NCI-H82 (cell line): ENCODE results near the gene SPAG7.

ENCODE experiments used
- DNase-seq: peaks from one replicate; lab custom pipeline; 2025; lab: John Stamatoyannopoulos, UW

The SPAG7 gene, protein sequence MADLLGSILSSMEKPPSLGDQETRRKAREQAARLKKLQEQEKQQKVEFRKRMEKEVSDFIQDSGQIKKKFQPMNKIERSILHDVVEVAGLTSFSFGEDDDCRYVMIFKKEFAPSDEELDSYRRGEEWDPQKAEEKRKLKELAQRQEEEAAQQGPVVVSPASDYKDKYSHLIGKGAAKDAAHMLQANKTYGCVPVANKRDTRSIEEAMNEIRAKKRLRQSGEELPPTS

GRCh38 chr17:4967539-4968485 lies at the start of gene SPAG7:
Gene SPAG7, minus strand, starts transcription at chr17:4967817. Its CDS starts 13 bp downstream, at chr17:4967804.
- peak; percentile 99 for DNase-seq

DNA sequence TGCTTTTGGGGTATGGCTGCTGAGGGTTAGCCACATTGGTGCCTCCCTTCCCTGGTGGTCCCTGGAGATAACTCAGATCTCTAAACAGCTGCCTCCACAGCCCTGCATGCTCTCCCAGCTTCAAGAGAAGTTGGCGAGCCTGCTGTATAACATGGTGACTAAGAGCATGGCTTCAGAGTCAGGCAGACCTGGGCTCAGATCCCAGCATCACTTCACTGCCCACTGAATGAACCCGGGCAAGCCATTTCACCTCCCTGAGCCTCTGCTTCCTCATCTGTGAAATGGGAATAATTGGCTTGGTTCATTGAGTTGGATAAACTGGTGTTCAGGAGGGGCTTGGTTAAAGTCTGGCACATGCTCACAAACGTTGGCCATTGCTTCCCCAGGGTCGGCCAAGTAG lies 46.7 kb upstream of the SPAG7 start:
- DNase-seq = no peak

DNA sequence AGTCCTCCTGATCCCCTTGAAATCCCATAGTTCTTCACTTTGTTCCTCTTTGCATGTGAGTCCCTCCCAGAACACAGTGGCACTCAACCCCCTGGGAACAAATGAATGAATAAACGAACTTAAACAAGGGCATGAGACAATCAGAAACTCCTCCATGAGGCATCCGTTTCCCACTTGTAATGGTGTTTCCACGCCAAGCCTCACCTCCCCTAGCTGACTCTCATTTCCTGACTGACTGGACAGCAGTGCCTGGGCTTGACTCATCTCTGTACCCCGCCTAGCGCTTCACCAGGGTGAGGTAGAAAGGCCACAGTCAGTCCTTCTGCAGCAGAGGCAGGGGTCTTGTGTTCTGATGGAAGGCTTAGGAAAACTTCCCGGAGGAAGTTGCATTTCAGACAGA lies 44.3 kb upstream of the SPAG7 start:
- no peak for DNase-seq

DNA sequence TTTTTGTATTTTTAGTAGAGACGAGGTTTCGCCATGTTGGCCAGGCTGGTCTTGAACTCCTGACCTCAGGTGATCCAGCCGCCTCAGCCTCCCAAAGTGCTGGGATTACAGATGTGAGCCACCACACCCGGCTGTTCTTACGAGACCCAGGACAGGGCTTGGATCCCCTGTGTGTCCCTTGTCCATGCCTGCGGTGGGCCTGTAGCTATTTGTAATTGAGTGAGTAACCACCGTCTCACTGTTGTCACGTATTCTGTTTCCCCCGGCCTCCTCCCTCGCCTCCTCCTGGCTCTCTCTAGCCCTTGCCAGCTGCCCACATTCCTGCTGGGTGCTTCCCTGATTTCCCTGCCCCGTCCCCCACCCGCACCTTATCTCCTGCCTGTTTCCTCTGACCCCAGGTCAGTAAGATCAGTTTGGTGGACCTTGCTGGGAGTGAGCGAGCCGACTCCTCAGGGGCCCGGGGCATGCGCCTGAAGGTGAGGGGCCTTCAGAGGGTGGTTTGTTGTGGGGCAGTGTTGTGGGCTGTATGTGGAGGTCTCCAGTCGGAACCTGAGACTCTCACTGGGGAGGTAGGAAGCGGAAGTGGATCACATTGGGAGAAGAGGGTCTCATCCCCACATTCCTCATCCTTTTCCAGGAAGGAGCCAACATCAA lies 35.7 kb upstream of the SPAG7 start:
- DNase-seq = no peak

GRCh38 chr17:5002121-5002788 lies 34.6 kb upstream of the SPAG7 start:
- no peak for DNase-seq

DNA sequence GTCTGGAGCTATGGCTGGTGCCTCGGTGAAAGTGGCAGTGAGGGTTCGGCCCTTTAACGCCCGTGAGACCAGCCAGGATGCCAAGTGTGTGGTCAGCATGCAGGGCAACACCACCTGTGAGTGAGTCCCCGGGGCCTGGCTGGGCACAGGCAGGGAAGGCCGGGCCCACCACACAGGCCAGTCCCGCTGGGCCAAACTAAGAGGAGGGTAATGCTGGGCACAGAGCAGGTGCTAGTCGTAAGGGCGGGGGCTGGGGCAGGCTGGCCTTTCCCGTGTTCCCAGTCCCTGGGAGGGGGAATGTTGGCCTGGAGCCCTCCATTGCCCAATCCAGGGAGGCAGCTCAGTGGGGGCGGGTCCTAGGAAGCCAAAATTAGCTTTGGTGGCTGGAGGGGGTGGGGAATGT lies 32.6 kb upstream of the SPAG7 start:
- no peak for DNase-seq

GRCh38 chr17:4999430-5000093 lies 31.9 kb upstream of the SPAG7 start:
- no peak for DNase-seq

- peak; percentile 42 for DNase-seq
Observed at GRCh38 chr17:4998732-4999429, 31.3 kb upstream of the SPAG7 start.

DNA sequence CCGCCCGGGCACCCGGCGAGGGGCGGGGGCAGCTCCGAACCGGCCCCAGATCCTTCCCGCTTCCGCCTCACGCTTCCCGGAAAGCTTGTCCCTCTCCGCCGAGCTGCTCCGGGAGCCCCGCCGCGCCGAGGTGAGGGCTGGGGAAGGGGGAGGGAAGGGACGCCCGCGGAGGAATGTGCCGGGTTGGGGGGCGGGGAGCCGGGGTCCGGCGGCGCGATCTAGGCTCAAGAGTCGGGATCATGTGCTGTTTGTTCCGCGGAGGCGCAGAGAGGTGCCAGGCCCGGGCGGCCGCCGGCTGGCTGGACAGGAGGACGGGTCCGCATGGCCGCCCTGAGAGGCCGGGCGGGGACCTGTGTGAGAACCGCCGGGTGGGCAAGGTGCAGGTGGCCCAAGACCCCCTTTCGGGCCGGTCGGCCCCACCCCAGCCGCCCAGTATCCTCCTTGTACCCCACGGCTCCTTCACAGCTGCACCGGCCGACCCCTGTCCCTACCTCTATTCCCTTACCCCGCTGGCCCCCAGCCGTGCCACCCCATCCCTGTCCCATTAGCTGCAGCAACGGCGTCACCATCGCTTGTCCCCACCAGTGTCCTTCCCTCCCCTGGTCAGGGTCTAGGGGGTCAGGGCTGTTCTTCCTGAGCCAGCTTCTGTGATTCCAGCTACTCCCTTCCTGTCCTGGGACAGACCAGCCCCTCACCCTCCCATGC lies 30.6 kb upstream of the SPAG7 start:
- peak; percentile 75 for DNase-seq

DNA sequence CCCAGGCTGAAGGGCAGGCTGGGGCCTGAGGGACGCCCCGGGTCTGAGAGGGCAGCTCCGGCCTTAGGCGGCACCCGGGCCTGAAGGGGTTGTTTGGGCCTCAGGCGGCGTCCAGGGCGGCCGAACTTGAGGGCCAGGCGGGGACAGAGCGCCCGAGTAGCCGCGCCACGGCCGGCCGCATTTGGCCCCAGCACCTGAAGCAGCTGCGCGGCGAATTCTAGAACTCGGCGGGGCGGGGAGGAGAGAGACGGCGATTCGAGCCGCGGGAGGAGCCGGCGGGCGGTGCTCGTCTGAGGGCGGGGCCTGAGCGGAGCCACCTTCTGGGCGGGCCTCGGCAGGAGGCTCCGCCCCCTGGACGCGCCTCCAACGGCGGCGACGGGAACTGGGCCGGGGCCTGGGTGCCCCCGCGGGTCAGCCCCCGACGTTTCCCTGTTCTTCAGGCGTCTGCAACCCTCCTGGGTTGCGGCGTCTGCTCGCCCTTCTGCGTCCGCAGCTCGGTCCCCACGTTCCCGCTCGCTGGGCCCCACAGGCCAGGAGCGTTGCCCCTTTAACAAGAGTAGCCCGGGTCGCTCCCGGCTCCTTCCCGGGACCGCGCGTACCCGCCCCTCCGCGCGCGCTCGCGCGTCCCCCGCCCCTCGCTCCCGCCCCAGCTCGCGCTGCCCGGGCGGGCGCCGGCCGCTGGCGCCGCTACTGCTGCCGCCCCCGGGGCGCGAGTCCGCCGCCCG lies 29.8 kb upstream of the SPAG7 start, which contains the start of the genes INCA1 and KIF1C:
Gene INCA1 (minus strand): TSS at position 221 of the 725 bp plus-strand sequence. CDS start 3,085 bp downstream, outside the sequence.
Gene KIF1C (plus strand): TSS at position 649 of the 725 bp plus-strand sequence. CDS start 2,297 bp downstream, outside the sequence.
- DNase-seq = peak; percentile 96

DNA sequence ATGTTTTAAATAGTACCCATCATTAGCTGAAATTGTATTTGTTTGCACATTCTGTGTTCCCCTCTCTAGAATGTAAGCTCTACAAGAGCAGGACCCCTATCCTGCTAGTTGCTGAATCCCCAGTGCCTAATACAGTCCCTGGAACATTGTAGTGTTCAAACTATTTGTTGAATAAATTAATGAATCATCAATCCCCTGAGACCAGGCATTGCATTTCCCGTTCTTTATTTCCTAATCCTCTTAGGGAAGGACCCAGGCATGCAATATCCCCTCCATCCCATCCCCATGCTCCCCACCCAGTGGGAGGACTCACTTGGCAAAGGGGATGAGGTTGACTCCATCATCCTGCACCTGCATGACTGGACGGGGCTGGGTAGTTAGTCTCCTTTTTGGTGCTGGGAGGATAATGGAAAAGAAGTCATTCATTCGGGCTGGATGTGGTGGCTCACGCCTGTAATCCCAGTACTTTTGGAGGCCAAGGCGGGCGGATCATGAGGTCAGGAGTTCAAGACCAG lies 26.5 kb upstream of the SPAG7 start:
- peak; percentile 49 for DNase-seq

GRCh38 chr17:4987767-4988567 lies 20.4 kb upstream of the SPAG7 start:
- DNase-seq = peak; percentile 55

- DNase-seq = peak; percentile 96
Observed at GRCh38 chr17:4986951-4987766, 19.5 kb upstream of the SPAG7 start, which contains the start of gene CAMTA2. Gene CAMTA2, minus strand, starts transcription at chr17:4987675. Its CDS starts 1,453 bp downstream, at chr17:4986222.

GRCh38 chr17:4986403-4986802 lies 18.8 kb upstream of the SPAG7 start:
- no peak for DNase-seq

- DNase-seq = no peak
Observed at GRCh38 chr17:4982305-4982704, 14.7 kb upstream of the SPAG7 start.

- DNase-seq = peak; percentile 89
Observed at GRCh38 chr17:4980644-4981216, 13.1 kb upstream of the SPAG7 start.

- no peak for DNase-seq
Observed at GRCh38 chr17:4978726-4979125, 11.1 kb upstream of the SPAG7 start.
